ENCODE results near the gene MELK.

- TF ChIP-seq POLR2AphosphoS5 (IDR thresholded peaks at IDR 0.05) = no peak
- TF ChIP-seq, protein P1, sequence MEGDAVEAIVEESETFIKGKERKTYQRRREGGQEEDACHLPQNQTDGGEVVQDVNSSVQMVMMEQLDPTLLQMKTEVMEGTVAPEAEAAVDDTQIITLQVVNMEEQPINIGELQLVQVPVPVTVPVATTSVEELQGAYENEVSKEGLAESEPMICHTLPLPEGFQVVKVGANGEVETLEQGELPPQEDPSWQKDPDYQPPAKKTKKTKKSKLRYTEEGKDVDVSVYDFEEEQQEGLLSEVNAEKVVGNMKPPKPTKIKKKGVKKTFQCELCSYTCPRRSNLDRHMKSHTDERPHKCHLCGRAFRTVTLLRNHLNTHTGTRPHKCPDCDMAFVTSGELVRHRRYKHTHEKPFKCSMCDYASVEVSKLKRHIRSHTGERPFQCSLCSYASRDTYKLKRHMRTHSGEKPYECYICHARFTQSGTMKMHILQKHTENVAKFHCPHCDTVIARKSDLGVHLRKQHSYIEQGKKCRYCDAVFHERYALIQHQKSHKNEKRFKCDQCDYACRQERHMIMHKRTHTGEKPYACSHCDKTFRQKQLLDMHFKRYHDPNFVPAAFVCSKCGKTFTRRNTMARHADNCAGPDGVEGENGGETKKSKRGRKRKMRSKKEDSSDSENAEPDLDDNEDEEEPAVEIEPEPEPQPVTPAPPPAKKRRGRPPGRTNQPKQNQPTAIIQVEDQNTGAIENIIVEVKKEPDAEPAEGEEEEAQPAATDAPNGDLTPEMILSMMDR (IDR thresholded peaks at IDR 0.05) = no peak
- no peak for TF ChIP-seq EP300 (IDR thresholded peaks at IDR 0.05)
Measured at GRCh38 chr9:36535107-36535506, 37.6 kb upstream of the MELK start.

Data from gastroesophageal sphincter (tissue), 3 donors.